HG03064 (cell line): ENCODE data around the gene JADE3.
"Not testable (repeated sequence)": the region's sequence is repeated elsewhere in the genome, so short reads cannot be mapped to it uniquely, and the experiment has no call there.

Experiments used
- ATAC-seq: cut with Tn5 transposase; IDR thresholded peaks from one replicate; pipeline ENCODE4 v1.9.1; 2021; ENCODE audit warnings: low read depth; ENCODE audit not compliant: unreplicated experiment

The JADE3 gene

GRCh38 chrX:46929439-46930261 is 17.4 kb downstream of the JADE3 start:
- no peak for ATAC-seq

GRCh38 chrX:46935295-46935694 is 23.1 kb downstream of the JADE3 start:
- ATAC-seq = no peak

GRCh38 chrX:46938589-46938988 is 26.4 kb downstream of the JADE3 start:
- no peak for ATAC-seq

DNA sequence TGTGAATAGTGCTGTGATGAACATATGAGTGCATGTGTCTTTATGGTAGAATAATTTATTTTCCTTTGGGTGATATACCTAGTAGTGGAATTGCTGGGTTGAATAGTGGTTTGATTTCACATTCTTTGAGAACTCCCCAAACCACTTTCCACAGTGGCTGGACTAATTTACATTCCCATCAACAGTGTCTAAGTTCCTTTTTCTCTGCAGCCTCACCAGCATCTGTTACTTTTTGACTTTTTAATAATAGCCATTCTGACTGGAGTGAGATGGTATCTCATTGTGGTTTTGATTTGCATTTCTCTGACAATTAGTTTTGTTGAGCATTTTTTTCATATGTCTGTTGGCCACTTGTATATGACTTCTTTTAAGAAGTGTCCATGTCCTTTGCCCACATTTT is 29.1 kb downstream of the JADE3 start:
- ATAC-seq = no peak

- no peak for ATAC-seq
These were observed 40.9 kb downstream of the JADE3 start for GRCh38 chrX:46953137-46953527.

- ATAC-seq = no peak
These were observed 41.4 kb downstream of the JADE3 start for GRCh38 chrX:46953597-46953996.

- no peak for ATAC-seq
These were observed 42.5 kb downstream of the JADE3 start for GRCh38 chrX:46954716-46955115.

- ATAC-seq = not testable (repeated sequence)
These were observed 44.4 kb downstream of the JADE3 start for GRCh38 chrX:46956589-46956988.

DNA sequence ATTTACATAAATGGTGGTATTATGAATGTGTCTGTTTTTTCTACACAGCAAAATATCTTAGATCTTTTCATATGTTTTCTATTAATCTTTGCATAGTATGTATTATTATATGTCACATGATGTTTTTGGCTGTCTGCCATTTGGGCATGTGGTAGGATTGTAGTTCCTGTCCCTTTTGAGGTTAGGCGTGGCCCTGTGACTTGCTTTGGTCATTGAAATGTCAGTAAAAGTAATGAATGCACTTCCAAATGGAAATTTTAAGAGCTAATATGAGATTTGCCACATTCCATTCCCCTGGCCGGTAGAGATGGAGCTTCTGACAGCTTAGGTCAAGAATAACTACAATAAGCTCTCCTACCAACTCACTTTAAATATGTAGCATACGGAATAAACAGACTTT is 45.1 kb downstream of the JADE3 start:
- no peak for ATAC-seq

DNA sequence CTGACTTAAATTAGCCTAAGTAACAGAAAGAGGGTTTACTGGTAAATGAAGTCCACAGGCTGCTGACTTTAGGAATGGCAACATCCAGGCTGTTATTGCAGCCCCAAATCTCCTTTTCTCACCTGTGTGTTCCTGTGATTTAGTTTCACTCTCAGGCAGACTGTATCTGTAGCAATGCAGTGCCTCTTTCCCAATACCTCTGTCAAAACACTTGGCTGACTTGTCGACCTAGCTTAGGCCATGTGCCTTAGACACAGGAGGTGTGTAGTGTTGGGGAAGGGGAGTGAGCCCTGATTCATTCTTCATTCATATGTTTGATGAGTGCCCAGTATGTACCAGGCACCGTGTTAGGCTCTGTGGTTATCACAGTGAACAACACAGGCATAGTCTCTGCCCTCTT is 46.9 kb downstream of the JADE3 start:
- ATAC-seq = no peak

GRCh38 chrX:46959985-46960700 is 47.9 kb downstream of the JADE3 start:
- ATAC-seq = no peak

- ATAC-seq = no peak
These were observed 48.9 kb downstream of the JADE3 start for GRCh38 chrX:46961097-46961496.

DNA sequence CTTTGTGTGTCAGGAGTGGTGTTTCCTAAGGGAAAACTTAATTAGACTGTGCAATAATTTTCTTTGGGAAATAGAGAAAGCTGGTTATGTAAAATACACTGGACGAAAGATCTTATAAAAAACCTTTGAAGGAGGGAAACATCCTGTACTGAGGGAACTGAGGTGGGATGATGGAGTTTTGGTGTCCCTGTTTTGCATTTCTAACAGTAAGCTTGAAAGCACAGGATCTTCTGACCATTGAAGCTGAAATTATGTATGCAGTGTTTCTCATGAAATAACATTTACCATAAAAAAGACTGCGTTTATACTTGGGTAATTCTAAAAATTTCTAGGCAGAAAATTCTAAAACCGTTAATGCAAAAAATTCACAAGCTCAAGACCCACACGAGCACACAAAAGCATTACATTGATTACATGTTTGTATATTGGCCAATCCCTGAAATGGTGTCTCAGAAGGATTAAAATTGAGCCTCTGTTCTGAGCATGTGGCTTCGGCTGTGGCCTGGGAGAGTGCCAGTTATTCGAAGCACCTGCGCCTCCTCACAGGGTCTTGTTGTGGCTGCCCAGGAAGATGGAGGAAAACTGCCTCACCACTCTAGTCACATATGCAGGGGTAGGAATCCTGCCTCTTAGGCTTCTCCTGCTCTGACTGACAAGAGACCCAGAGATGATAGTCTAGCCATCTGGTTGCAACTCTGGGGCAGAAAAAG is 49.5 kb downstream of the JADE3 start:
- no peak for ATAC-seq

- ATAC-seq = no peak
These were observed 53.0 kb downstream of the JADE3 start for GRCh38 chrX:46965125-46965758.

- ATAC-seq = peak; percentile 65
These were observed 55.3 kb downstream of the JADE3 start for GRCh38 chrX:46967547-46967946.

GRCh38 chrX:46977046-46977445 is 64.8 kb downstream of the JADE3 start:
- ATAC-seq = not testable (repeated sequence)

GRCh38 chrX:46978341-46979291 is 66.4 kb downstream of the JADE3 start:
- no peak for ATAC-seq

GRCh38 chrX:46984705-46985104 is 72.5 kb downstream of the JADE3 start:
- ATAC-seq = no peak

- no peak for ATAC-seq
These were observed 77.3 kb downstream of the JADE3 start for GRCh38 chrX:46989548-46989947.

DNA sequence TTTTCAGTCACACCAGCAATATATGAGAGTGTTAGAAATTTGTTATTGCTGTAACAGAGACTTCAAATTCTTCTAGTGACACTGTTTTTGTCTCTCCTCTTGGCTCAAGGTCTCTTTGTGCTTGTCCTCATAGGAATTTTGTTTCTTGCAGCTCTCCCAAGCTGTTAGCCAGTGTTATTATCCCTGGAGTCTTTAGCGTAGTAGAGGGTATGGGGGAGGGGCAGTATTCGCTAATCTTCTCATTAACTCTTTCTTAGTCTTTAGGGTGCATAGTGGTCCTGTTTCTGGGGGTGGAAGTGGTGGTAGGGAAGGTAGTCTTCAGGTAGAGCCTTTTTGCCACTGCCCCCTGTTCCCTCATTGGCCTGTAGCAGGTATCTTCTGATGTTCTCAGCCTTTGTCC is 79.4 kb downstream of the JADE3 start:
- no peak for ATAC-seq
